Measurements from ENCODE around the gene NLRC5.

DNA sequence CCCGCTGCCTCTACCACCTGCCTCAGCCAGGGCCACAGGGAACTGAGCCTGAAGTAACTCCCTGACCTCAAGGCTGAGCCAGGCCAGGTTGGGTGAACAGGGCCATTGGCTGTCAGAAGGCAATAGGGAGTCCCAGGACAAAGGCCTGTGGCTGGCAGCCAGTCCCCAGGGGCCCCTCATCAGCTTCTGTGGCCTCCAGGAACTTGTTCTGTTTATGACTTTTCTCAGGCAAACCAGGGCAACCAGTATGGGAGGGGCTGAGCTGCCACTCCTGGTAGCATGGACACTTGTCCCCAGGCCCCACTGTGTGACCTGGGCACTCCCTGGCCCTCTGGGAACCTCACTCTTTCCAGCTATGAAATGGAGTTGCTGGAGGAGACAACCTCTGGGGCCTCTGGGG is 143.1 kb downstream of the NLRC5 start:
- TF ChIP-seq CTCF (IDR thresholded peaks at IDR 0.05; ENCODE audit: borderline replicate concordance, extremely low read depth, low read length, poor library complexity, severe bottlenecking) (no peak), EZH2 (IDR thresholded peaks at IDR 0.05; ENCODE audit: borderline replicate concordance, low read depth, low read length, severe bottlenecking) (no peak)

All from DND-41 (cell line).